Gastrocnemius medialis (tissue), 4 donors: ENCODE results near the gene CAMK2N2.

Experiments used
- POLR2A ChIP-seq, 2 donors: fragments of 450-650 bp; IDR thresholded peaks; one replicate each; pipeline ENCODE4 v1.6.1; 2017; ENCODE audit warnings: antibody characterized with exemption in 2 of 2, mild to moderate bottlenecking in 2 of 2, moderate library complexity in 2 of 2
- TF ChIP-seq, protein P1 (sequence below), 5 experiments: fragments of 450-650 bp in 3 of 5; fragments of 200-600 bp in 2 of 5; sonication (generic) in 2 of 5; IDR thresholded peaks in 4 of 5; conservative IDR thresholded peaks in 1 of 5; 1 replicate in 4 of 5; 2 replicates in 1 of 5; pipeline ENCODE4 v1.5.1; 2016 to 2019; ENCODE audit warnings: antibody characterized with exemption in 5 of 5, mild to moderate bottlenecking in 3 of 5, moderate library complexity in 3 of 5

DNA sequence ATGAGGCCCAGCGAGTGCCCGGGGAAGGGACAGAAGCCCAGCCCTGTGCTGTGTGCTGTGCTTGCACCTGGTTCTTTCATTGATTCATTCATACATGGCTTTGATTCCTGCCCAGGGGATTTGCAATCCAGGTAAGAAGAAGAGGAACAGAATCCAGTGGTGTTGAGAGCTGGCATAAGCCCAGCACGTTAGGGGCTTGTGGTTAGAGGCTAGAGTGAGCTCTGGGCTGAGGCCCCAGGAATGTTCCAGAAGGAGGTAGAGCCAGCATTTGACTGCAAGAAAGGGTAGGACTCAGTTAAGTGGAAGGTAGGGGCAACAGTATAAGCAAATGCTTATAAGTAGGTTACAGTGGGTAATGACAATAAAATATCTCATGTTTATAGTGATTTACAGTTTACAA lies 29.7 kb downstream of the CAMK2N2 start:
- TF ChIP-seq, protein P1, sequence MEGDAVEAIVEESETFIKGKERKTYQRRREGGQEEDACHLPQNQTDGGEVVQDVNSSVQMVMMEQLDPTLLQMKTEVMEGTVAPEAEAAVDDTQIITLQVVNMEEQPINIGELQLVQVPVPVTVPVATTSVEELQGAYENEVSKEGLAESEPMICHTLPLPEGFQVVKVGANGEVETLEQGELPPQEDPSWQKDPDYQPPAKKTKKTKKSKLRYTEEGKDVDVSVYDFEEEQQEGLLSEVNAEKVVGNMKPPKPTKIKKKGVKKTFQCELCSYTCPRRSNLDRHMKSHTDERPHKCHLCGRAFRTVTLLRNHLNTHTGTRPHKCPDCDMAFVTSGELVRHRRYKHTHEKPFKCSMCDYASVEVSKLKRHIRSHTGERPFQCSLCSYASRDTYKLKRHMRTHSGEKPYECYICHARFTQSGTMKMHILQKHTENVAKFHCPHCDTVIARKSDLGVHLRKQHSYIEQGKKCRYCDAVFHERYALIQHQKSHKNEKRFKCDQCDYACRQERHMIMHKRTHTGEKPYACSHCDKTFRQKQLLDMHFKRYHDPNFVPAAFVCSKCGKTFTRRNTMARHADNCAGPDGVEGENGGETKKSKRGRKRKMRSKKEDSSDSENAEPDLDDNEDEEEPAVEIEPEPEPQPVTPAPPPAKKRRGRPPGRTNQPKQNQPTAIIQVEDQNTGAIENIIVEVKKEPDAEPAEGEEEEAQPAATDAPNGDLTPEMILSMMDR (IDR thresholded peaks at IDR 0.05 in 4 of 5, conservative IDR thresholded peaks at IDR 0.05 in 1 of 5), result no peak
- TF ChIP-seq POLR2A (IDR thresholded peaks at IDR 0.05), result no peak
